ENCODE data around the gene ANKRD35.

GRCh38 chr1:145823565-145824498 is 61.8 kb downstream of the ANKRD35 start, which contains the start of the genes POLR3C and RNF115:
- TF ChIP-seq CTCF (conservative IDR thresholded peaks at IDR 0.05; ENCODE audit: low read depth in 2 of 2) = no peak
- no peak for TF ChIP-seq EZH2 (IDR thresholded peaks at IDR 0.05; ENCODE audit: low read depth, unreplicated experiment)
- no peak for TF ChIP-seq ZNF114 (CRISPR knock-in tag; IDR thresholded peaks at IDR 0.05)
